GM18861 (cell line): ENCODE results near the gene MYO3B.
"Not testable (repeated sequence)": the region's sequence is repeated elsewhere in the genome, so short reads cannot be mapped to it uniquely, and the experiment has no call there.

Source experiments
- ATAC-seq: cut with Tn5 transposase; IDR thresholded peaks from one replicate; pipeline ENCODE4 v1.9.1; 2021; ENCODE audit not compliant: unreplicated experiment

The MYO3B gene

GRCh38 chr2:170548304-170548703 is 370.4 kb downstream of the MYO3B start:
- ATAC-seq = no peak

GRCh38 chr2:170550501-170550900 is 372.6 kb downstream of the MYO3B start:
- ATAC-seq = no peak

GRCh38 chr2:170551899-170552298 is 374.0 kb downstream of the MYO3B start:
- ATAC-seq = not testable (repeated sequence)

- no peak for ATAC-seq
Measured at GRCh38 chr2:170553748-170554147, 375.8 kb downstream of the MYO3B start.

- no peak for ATAC-seq
Measured at GRCh38 chr2:170554278-170554955, 376.5 kb downstream of the MYO3B start.

GRCh38 chr2:170562928-170563327 is 385.0 kb downstream of the MYO3B start:
- ATAC-seq = no peak

GRCh38 chr2:170563401-170563800 is 385.5 kb downstream of the MYO3B start:
- no peak for ATAC-seq

GRCh38 chr2:170566138-170566537 is 388.2 kb downstream of the MYO3B start:
- no peak for ATAC-seq

- ATAC-seq = no peak
Measured at GRCh38 chr2:170567429-170567828, 389.5 kb downstream of the MYO3B start.

GRCh38 chr2:170568511-170568910 is 390.6 kb downstream of the MYO3B start:
- ATAC-seq = no peak

- no peak for ATAC-seq
Measured at GRCh38 chr2:170571612-170572011, 393.7 kb downstream of the MYO3B start.

- ATAC-seq = no peak
Measured at GRCh38 chr2:170573671-170574070, 395.7 kb downstream of the MYO3B start.

GRCh38 chr2:170576296-170576695 is 398.3 kb downstream of the MYO3B start:
- no peak for ATAC-seq

- no peak for ATAC-seq
Measured at GRCh38 chr2:170577356-170577755, 399.4 kb downstream of the MYO3B start.

GRCh38 chr2:170578606-170579005 is 400.7 kb downstream of the MYO3B start:
- ATAC-seq = no peak

- no peak for ATAC-seq
Measured at GRCh38 chr2:170579511-170579910, 401.6 kb downstream of the MYO3B start.

GRCh38 chr2:170582313-170582712 is 404.4 kb downstream of the MYO3B start:
- no peak for ATAC-seq

- ATAC-seq = no peak
Measured at GRCh38 chr2:170582751-170583463, 405.0 kb downstream of the MYO3B start.

- ATAC-seq = no peak
Measured at GRCh38 chr2:170585067-170585466, 407.1 kb downstream of the MYO3B start.

GRCh38 chr2:170586571-170587095 is 408.7 kb downstream of the MYO3B start:
- ATAC-seq = no peak

- no peak for ATAC-seq
Measured at GRCh38 chr2:170587117-170587516, 409.2 kb downstream of the MYO3B start.

GRCh38 chr2:170587922-170588321 is 410.0 kb downstream of the MYO3B start:
- no peak for ATAC-seq
